Stimulated activated naive CD4-positive, alpha-beta T cell treated with Interleukin-2 at 50 U/mL for 16 hours (primary cell): Measurements from ENCODE around the gene FAM180B.
A peak's percentile ranks its signal among the peaks of the same experiment; 100 is the strongest.

Source experiments
- DNase-seq: peaks from one replicate; lab custom pipeline; 2025; lab: John Stamatoyannopoulos, UW

The FAM180B gene

GRCh38 chr11:47569646-47570045 lies 16.8 kb upstream of the FAM180B start:
- DNase-seq, result no peak

GRCh38 chr11:47570651-47571356 lies 15.7 kb upstream of the FAM180B start:
- no peak for DNase-seq

GRCh38 chr11:47571357-47571729 lies 15.1 kb upstream of the FAM180B start:
- DNase-seq, result no peak

- DNase-seq, result no peak
Observed at GRCh38 chr11:47571895-47572294, 14.6 kb upstream of the FAM180B start.

- no peak for DNase-seq
Observed at GRCh38 chr11:47572715-47573255, 13.7 kb upstream of the FAM180B start.

- DNase-seq, result no peak
Observed at GRCh38 chr11:47573321-47573720, 13.2 kb upstream of the FAM180B start.

GRCh38 chr11:47577460-47578041 lies 8.9 kb upstream of the FAM180B start:
- DNase-seq, result no peak

- peak; percentile 81 for DNase-seq
Observed at GRCh38 chr11:47578524-47579494, 7.7 kb upstream of the FAM180B start, which contains the start of the genes KBTBD4 and NDUFS3. Gene KBTBD4 (minus strand): TSS chr11:47578970. CDS start chr11:47578951, 19 bp downstream. Gene NDUFS3 (plus strand): TSS chr11:47579074. CDS start chr11:47579092, 18 bp downstream.

- DNase-seq, result no peak
Observed at GRCh38 chr11:47583844-47584243, 2.6 kb upstream of the FAM180B start.

GRCh38 chr11:47587039-47587716 lies 700 bp downstream of the FAM180B start:
- no peak for DNase-seq

- DNase-seq, result no peak
Observed at GRCh38 chr11:47587723-47588326, 1.3 kb downstream of the FAM180B start.

- no peak for DNase-seq
Observed at GRCh38 chr11:47589118-47589517, 2.6 kb downstream of the FAM180B start.

GRCh38 chr11:47589584-47589976 lies 3.1 kb downstream of the FAM180B start:
- no peak for DNase-seq

GRCh38 chr11:47589977-47590861 lies 3.7 kb downstream of the FAM180B start:
- no peak for DNase-seq

- DNase-seq, result no peak
Observed at GRCh38 chr11:47591764-47592163, 5.3 kb downstream of the FAM180B start.

- DNase-seq, result no peak
Observed at GRCh38 chr11:47592251-47592650, 5.8 kb downstream of the FAM180B start.

- DNase-seq, result no peak
Observed at GRCh38 chr11:47592970-47593369, 6.5 kb downstream of the FAM180B start.

GRCh38 chr11:47593492-47593933 lies 7.0 kb downstream of the FAM180B start:
- DNase-seq, result no peak

- DNase-seq, result no peak
Observed at GRCh38 chr11:47593934-47594855, 7.7 kb downstream of the FAM180B start, which contains the start of gene C1QTNF4. Gene C1QTNF4 (minus strand): TSS chr11:47594411. CDS start chr11:47590810, 3,601 bp downstream.
